H7 (cell line): Measurements from ENCODE around the gene LENEP. TPM values are rescaled to one million over a fixed set of nuclear protein-coding genes. Genes with fewer than 3 reads are reported as not detected.
A peak's percentile ranks its signal among the peaks of the same experiment; 100 is the strongest.

ENCODE experiments used
- DNase-seq: peaks from one replicate; pipeline ENCODE4 v3.0.0; 2012
- H3K27me3 ChIP-seq: 2 replicates; pipeline ENCODE4 v1.6.0; 2011; ENCODE audit warnings: mild to moderate bottlenecking, low read length; ENCODE audit not compliant: control insufficient read depth, insufficient read depth
- H3K36me3 ChIP-seq: replicated peaks from 2 replicates; pipeline ENCODE4 v1.5.1; 2011; ENCODE audit warnings: low read length; ENCODE audit not compliant: control insufficient read depth, insufficient read depth
- H3K4me3 ChIP-seq: 2 replicates; pipeline ENCODE4 v1.5.1; 2011; ENCODE audit warnings: low read depth, mild to moderate bottlenecking, control low read depth, low read length, moderate library complexity; ENCODE audit not compliant: insufficient read depth
- total RNA-seq: library from RNA; depleted of rRNA; stranded (reverse); fragments of >200 nt; shearing (Covaris generic); gene quantifications from 2 replicates; pipeline ENCODE4 v1.2.3, GENCODE V29; 2014

The LENEP gene
- total RNA-seq, 1 experiment from 2014 or later, result 0.21 TPM

DNA sequence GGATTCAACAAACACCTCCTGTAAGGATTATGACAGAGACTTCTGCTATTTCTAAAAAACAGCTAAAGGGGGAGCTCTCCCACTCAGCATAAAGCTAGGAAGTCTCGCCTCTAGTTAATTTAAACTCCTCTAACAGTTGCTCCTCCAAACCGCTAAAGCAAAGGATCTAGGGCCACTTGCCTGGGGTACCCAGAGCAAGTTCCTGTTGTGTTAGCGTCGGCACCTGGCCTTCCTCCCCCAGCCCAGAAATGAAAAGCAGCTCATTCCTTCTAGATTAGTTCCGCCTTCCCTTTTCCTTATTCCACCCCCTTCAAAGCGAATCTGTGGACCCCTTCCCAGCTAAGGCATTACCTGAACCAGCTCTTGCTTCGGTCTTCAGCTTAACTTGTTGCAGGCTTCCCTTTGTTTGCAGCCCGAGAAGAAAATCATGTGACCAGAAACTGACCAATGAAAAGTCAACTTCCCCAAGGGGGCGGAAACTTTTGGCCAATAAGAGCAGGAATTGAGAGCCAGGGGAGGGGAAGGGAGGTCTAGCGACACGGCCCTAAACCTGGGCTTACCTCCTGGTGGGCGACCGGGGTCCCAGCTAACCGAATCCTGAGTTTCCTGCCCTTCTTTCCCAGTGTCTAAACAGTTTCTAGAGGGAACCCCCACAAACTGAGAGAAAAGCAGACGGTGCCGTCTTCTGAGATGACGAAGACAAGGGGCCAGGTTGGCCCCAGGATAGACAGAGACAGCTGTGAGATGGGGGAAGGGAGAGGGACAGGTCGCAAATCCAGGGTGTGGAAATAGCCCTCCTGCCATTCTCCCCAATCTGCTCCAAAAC lies 37.5 kb upstream of the LENEP start, which contains the start of gene PBXIP1:
TSS of gene PBXIP1 (minus strand) at position 382 of the 826 bp plus-strand sequence. CDS start 2,378 bp downstream, outside the sequence.
- DNase-seq, result peak; percentile 96
- Histone ChIP-seq H3K4me3 (peak within 1 kb of the TSS; percentile 58), H3K36me3 (peaks cover 6% of the 10 kb centered on the region), H3K27me3 (no peaks in the 10 kb centered on the region)

DNA sequence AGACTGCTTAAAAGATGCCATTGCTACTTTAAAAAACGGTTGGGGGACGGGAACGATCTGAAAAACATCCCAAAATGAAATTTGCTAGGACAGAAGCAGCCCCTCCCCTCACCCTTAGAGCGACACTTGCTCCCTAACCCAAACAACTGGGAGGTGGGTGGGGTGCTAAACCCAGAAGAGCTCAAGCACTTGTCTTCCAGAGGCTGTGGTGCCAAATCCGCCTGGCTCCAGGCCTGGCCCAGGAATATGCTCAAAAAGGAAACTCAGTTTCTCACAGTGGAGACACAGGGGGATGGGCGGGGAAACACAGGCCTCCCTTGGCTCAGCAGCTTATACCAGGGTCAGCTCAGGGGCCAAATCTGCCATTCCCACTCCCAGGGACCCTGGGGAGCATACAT lies 36.8 kb upstream of the LENEP start:
- peak; percentile 71 for DNase-seq

DNA sequence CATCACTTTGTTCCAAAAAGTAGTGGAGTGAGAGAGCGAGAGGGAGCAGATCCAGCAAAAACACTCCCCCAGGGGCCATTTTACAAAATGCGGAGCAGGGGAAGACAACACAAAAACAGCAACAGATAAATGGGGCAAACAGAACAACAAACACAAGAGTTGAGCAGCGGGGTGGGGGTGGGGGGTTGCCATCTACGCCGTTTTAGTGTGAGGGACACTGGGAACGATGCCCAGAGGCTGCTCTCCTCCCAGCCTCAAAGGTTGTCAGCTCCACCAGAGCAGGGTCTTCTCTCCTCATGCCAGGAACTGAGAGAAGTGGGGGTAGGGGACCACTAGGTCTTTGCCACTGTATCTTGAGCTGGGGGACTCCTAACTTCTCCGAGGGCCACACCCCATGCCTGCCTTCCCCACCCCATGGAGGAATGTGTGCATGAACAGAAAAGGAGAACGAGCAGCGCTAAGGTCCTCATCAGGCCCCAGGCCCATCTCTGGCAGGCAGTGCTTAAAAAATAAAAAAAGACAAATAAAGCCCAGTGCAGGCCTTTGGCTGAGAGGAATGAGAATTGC lies 36.2 kb upstream of the LENEP start:
- no peak overlapping the region for H3K4me3 ChIP-seq
- DNase-seq, result no peak
- H3K36me3 ChIP-seq, result peaks cover 6% of the 10 kb centered on the region
- H3K27me3 ChIP-seq, result no peaks in the 10 kb centered on the region

More for the DNA sequence above, 36.8 kb upstream of the LENEP start:
- Histone ChIP-seq H3K4me3 (peak overlapping the region; percentile 58), H3K27me3 (no peaks in the 10 kb centered on the region), H3K36me3 (peaks cover 6% of the 10 kb centered on the region)

DNA sequence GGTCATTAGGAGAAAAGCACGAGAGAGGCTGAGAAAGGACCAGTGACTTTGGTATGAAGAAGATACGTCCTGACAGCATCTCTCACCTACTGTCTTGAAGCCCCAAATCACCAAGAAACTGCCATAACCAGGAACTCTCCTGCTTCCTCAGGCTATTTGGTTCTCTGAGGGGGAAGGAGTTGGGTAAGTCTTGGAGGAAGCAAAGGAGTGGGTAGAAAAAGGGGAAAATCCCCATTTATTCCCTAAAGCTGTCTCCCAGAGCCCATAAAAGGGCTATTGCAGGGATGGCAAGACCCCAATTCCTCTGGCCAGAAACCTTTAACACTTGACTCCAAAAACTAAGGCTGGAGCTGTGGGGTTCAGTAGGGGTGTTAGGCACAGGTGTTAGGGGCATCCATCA lies 35.4 kb upstream of the LENEP start:
- Histone ChIP-seq H3K36me3 (peaks cover 6% of the 10 kb centered on the region), H3K27me3 (no peaks in the 10 kb centered on the region), H3K4me3 (no peak overlapping the region)
- DNase-seq, result no peak

DNA sequence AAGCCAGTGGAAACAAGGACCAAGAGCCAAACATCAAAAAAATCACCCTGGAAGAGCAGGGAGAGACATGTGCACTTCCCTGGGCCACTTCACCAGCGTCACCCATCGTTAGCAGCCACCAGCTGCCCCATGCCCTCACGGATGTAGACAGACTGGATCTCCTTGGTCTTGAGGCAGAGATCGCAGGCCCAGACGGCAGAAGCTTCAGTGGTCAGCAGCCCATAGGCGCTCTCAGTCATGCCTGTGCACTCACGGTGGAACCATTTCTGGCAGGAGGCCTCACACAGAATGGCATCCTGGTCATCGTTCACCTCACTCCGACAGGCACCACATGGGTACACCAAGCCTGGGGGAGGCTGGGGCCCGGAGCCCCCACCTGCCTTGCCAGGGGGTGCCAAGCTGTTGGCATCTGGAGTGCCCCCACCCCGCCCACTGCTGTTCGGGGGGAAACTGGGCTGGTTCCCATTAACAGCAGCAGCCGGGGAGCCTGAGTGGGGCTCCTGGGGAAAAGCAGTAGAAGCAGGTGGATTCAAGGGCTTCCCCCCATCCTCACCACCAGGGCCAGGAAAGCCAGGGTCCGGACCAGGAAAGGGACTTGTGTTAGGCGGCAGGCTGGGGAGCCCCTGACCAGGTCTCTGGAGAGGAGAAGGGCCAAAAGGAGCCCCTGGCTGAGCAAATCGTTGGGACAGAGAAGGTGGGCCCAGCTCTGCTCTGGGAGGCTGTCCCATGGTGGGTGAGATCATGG lies 34.5 kb upstream of the LENEP start:
- Histone ChIP-seq H3K4me3 (no peak overlapping the region), H3K36me3 (peaks cover 12% of the 10 kb centered on the region), H3K27me3 (no peaks in the 10 kb centered on the region)
- DNase-seq, result no peak

GRCh38 chr1:154959426-154959780 lies 34.0 kb upstream of the LENEP start:
- peaks cover 14% of the 10 kb centered on the region for H3K36me3 ChIP-seq
- no peak overlapping the region for H3K4me3 ChIP-seq
- no peak for DNase-seq
- H3K27me3 ChIP-seq, result no peaks in the 10 kb centered on the region

DNA sequence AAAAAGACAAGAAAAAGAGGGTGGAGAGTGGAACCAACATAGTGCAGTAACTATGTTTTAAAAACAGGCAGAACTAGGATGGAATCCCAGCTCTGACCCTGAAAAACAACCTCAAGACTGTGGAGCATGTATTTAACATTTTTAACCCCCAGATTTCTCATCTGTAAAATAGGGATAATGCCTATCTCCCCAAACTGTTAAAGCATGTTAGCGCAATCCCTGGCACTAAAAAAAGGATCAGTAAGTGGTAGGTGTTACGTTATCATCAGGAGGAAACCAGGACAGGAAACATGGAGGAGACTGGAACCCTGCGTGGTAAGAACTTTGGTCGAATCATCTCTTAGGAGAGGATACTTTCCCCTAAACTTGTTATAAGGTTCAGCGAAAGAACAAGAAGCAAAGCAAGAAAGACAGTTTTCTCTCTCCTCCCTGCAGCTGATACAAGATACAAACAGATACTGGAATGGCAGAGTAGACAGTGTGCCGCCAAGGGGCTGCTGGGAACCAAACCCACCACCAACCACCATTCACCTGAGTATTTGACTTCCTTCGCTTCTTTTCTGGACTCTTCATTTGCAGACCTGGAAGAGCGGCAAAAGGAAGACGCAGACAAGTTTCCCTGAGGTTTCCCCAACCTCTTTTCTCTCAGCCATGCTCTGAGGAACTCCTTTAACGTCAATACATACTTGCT lies 32.8 kb upstream of the LENEP start:
- peaks cover 22% of the 10 kb centered on the region for H3K36me3 ChIP-seq

DNA sequence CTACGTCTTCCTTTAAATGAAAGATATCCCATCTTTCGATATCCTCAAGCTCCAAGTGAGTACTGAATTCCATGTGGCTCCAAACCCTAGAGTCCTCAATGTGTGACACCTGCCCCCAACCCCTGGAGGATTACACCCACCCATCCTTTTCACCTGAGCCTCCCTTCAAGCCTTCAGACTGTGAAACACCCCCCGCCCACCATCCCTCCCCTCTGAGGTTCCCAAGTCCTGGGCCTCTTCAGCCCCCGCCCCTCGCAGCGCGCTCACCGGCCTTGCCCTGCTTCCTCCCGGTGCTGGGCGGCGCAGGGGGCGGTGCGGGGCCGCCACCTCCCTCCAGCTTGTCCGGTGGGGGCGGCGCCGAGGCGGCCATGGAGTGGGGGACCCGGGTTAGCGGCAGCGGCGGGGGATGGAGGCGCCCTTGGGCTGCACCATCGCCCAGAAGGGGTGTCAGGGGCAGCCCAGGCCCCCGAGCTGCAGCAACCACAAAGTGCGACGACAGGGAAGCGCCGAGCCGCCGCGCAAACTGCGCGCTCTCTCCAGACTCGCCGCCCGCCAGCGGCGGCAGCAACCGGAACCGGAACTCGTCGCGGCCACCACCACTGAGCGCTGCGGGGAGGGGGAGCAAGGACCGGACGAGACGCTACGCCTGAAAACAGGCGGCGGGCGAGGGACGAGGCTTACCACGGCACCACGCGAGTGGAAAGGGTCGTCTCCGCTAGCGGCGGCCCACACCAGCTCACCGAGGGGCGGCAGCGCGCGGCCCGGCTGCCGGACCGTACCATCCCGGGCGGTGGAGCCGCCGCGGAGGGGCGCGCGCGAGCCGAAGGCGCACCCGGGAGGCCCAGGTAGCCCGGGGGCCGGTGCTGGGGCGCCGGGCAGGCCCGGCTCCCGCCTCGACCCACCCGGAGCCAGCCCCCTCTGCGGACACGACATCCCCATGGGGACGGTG lies 31.9 kb upstream of the LENEP start, which contains the start of gene PYGO2:
TSS of gene PYGO2 (minus strand) at position 576 of the 949 bp plus-strand sequence. CDS start at position 370, 206 bp downstream.
- Histone ChIP-seq H3K27me3 (no peaks in the 10 kb centered on the region), H3K36me3 (peaks cover 31% of the 10 kb centered on the region), H3K4me3 (peak within 1 kb of the TSS; percentile 88)
- peak; percentile 96 for DNase-seq

More for the DNA sequence above, 32.8 kb upstream of the LENEP start:
- no peaks in the 10 kb centered on the region for H3K27me3 ChIP-seq
- DNase-seq, result no peak
- peak overlapping the region; percentile 88 for H3K4me3 ChIP-seq

GRCh38 chr1:154962156-154962749 lies 31.1 kb upstream of the LENEP start:
- Histone ChIP-seq H3K36me3 (peaks cover 38% of the 10 kb centered on the region), H3K27me3 (no peaks in the 10 kb centered on the region), H3K4me3 (peak overlapping the region; percentile 88)
- peak; percentile 82 for DNase-seq

GRCh38 chr1:154962795-154963330 lies 30.5 kb upstream of the LENEP start:
- no peak for DNase-seq
- H3K4me3 ChIP-seq, result no peak overlapping the region
- peaks cover 44% of the 10 kb centered on the region for H3K36me3 ChIP-seq
- H3K27me3 ChIP-seq, result no peaks in the 10 kb centered on the region

DNA sequence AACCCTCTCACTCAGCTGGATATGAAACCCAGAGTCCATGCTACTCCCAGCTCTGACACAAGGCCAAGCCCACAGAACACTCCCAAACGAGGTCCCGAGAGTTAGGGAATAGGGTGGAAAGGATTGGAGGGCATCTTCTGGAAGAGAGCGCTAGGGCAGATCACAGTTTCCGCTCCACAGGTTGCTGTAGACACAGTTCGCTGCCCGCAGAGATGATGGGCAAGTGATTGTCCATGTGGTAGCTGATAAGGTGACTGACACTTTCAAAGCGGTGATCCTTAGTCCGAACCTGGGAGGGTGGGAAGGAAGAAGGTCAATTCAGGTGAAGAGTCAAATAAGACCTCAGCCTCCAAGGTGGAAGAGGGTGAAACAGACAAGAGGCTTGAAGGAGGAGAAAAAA lies 29.7 kb upstream of the LENEP start:
- DNase-seq, result no peak
- H3K36me3 ChIP-seq, result peaks cover 51% of the 10 kb centered on the region
- no peaks in the 10 kb centered on the region for H3K27me3 ChIP-seq

GRCh38 chr1:154964359-154964758 lies 29.0 kb upstream of the LENEP start:
- DNase-seq, result no peak
- peaks cover 49% of the 10 kb centered on the region for H3K36me3 ChIP-seq
- H3K4me3 ChIP-seq, result no peak overlapping the region
- no peaks in the 10 kb centered on the region for H3K27me3 ChIP-seq

More for the DNA sequence above, 29.7 kb upstream of the LENEP start:
- no peak overlapping the region for H3K4me3 ChIP-seq

- DNase-seq, result no peak
- Histone ChIP-seq H3K36me3 (peaks cover 46% of the 10 kb centered on the region), H3K4me3 (no peak overlapping the region), H3K27me3 (no peaks in the 10 kb centered on the region)
Measured at GRCh38 chr1:154966111-154966510, 27.3 kb upstream of the LENEP start.
